ENCODE data around the gene DALRD3.

Gene DALRD3, protein sequence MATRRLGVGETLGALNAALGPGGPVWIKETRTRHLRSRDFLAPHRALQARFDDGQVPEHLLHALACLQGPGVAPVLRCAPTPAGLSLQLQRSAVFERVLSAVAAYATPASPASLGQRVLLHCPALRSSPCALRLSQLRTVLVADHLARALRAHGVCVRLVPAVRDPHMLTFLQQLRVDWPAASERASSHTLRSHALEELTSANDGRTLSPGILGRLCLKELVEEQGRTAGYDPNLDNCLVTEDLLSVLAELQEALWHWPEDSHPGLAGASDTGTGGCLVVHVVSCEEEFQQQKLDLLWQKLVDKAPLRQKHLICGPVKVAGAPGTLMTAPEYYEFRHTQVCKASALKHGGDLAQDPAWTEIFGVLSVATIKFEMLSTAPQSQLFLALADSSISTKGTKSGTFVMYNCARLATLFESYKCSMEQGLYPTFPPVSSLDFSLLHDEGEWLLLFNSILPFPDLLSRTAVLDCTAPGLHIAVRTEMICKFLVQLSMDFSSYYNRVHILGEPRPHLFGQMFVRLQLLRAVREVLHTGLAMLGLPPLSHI

DNA sequence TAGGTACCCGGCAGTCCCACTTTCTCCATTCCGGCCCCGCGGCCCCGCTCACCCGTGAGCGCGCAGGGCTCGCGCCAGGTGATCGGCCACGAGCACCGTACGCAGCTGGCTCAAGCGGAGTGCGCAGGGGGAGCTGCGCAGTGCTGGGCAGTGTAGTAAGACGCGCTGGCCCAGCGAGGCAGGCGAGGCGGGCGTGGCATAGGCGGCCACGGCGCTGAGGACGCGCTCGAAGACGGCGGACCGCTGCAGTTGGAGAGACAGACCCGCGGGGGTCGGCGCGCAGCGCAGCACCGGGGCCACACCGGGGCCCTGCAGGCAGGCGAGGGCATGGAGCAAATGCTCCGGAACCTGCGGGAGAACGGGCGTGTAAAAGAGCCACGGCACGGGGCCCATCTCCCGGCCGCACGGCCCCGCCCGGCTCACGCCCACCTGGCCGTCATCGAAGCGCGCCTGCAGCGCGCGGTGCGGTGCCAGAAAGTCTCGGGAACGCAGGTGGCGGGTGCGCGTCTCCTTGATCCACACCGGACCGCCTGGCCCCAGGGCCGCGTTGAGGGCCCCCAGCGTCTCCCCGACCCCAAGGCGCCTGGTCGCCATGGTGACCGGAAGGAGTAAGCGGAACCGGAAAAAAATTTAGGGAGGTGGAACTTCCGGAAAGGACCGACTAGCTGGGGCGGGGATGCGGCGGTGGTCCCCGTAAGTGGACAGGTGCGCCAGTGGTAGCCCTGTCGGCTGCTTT lies at the start of gene DALRD3:
Gene DALRD3, minus strand, starts transcription at position 610 of the 736 bp plus-strand sequence. Its CDS starts 16 bp downstream, at position 594.
- peak in 1 of 3 donors; percentile 48 for DNase-seq (ENCODE audit: low read depth in 3 of 3)

- DNase-seq (ENCODE audit: low read depth in 3 of 3): no peak
Measured at GRCh38 chr3:49058011-49058410, 39.6 kb upstream of the DALRD3 start.

DNA sequence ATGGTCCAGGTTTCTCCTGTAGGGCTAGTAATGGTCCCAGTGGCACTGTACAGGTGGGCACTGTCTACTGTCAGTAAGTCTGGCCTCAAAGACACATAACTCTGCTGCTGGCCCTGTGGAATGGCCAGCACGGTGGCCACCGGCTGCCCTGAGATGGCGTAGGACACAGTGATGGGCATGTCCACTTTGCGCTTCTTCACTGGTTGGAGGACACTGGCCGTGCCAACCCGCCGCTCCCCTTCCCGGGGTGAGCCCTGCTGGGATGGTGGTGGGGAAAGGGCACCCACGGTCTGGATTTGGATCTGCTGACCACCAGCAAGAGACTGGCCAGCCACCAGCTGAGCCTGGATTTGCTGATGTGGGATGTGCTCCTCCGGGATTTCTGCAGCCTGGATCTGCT lies 38.9 kb upstream of the DALRD3 start:
- DNase-seq (ENCODE audit: low read depth in 3 of 3): no peak

DNA sequence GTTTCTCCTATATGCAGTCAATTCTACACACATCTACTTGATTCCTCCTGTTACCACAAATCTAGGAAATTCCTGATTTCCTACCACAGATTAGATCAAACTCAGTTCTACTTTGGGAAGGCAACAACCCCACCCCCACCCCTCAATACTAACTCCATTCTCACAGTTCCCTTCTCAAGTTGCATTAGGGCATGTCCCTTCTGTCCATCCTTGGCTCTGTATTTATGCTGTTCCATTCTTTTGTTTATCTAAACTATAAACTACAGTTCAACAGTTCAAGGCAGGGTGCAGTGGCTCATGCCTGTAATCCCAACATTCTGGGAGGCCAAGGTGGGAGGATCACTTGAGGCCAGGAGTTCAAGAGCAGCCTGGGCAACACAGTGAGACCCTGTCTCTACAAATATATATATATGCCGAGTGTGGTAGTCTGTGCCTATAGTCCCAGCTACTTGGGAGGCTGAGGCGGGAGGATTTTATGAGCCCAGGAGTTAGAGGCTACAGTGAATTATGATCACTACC lies 36.0 kb upstream of the DALRD3 start:
- DNase-seq (ENCODE audit: low read depth in 3 of 3): no peak

GRCh38 chr3:49053543-49053942 lies 35.2 kb upstream of the DALRD3 start:
- DNase-seq (ENCODE audit: low read depth in 3 of 3): no peak

DNA sequence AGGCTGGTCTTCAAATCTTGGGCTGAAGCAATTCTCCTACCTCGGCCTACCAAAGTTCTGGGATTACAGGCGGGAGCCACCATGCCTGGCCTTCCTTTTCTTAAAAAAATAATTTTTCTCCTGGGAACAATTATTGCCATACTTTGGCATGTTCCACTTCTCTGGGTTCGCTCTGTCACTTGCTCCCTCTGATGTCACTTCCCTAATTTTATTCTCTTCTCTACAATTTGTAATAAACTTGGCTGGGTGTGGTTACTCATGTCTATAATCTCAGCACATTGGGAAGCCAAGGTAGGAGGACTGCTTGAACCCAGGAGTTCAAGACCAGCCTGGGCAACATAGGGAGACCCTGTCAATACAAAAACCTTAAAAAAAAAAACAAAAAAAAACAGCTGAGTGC lies 16.9 kb upstream of the DALRD3 start:
- DNase-seq (ENCODE audit: low read depth in 3 of 3): no peak

DNA sequence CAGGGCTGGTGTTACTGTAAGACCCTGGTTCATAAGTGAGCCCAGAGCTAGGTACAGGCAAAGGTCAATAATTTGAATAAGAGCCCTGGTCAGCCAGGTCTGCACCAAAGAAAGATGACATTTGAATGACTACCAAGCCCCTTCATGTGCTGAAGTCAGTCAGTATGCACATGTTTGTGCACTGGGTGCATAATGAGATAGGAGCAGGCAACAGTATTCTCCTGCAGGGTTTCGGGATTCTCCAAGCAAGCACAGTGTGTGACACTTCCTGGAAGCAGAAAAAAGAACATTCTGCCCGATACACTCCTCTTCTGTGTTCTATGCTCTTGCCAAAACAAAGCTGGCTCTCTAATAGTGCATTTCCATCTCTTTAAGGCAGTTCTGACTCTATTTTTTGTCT lies 16.3 kb upstream of the DALRD3 start:
- no peak for DNase-seq (ENCODE audit: low read depth in 3 of 3)

DNA sequence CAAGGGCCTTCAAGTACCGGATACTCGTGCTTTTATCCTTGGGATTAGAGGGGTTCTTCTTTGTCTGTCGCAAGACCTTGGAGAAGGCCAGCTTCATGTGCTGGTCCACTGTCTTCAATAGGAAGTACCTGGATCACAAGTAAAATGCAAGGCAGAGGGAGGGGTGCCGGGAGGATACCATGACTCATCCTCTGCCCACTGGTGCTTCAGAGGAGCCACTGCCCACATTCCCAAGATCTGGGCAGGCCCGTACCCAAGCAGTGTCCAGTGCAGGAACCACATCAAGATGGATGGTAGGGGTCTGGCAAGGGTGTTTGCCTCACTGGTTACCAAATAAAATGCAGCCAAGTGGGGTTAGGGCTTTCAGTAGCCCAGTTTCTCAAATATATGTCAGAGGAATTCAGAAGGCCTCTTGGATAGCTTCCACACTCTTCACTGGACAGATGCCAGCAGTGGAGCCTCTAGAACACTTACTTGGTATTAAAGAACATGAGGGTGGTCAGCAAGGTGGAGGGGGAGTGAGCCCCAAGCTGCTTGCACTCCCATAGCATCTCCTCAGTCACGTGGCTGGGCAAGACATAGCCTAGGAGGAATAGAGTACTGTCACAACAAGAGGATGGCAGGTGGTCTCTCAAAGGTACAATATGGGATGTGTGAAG lies 14.4 kb upstream of the DALRD3 start:
- no peak for DNase-seq (ENCODE audit: low read depth in 3 of 3)

DNA sequence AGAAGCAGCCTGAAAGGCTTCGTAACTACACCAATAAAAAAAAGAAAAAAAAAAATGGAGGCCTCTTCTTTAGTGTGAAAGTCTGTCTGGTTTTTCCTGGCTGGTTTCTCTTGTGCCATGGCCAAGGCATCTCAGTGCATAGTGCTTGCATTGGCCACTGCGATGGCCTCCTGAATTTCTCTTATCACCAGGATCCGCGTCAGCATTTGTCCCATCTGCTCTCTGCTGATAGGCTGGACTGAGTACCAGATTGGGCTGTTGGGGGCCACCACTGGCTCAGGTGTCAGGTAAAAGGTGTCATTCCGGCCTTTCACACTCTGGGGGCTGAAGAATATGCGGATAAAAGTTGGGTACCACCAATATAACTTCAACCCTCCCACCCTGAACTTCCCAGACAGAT lies 11.9 kb upstream of the DALRD3 start:
- no peak for DNase-seq (ENCODE audit: low read depth in 3 of 3)

- no peak for DNase-seq (ENCODE audit: low read depth in 3 of 3)
Measured at GRCh38 chr3:49029563-49029884, 11.1 kb upstream of the DALRD3 start.

- DNase-seq (ENCODE audit: low read depth in 3 of 3): peak; percentile 86 to 92 (median 91)
Measured at GRCh38 chr3:49028673-49029562, 10.5 kb upstream of the DALRD3 start, which contains the start of gene IMPDH2. TSS of gene IMPDH2 (minus strand) at chr3:49029398. CDS start at chr3:49029350, 48 bp downstream.

GRCh38 chr3:49028298-49028672 lies 9.9 kb upstream of the DALRD3 start:
- no peak for DNase-seq (ENCODE audit: low read depth in 3 of 3)

GRCh38 chr3:49027634-49028033 lies 9.3 kb upstream of the DALRD3 start:
- DNase-seq (ENCODE audit: low read depth in 3 of 3): no peak

GRCh38 chr3:49026536-49026935 lies 8.2 kb upstream of the DALRD3 start:
- no peak for DNase-seq (ENCODE audit: low read depth in 3 of 3)

- no peak for DNase-seq (ENCODE audit: low read depth in 3 of 3)
Measured at GRCh38 chr3:49025793-49026520, 7.6 kb upstream of the DALRD3 start.

GRCh38 chr3:49025005-49025792 lies 6.8 kb upstream of the DALRD3 start:
- DNase-seq (ENCODE audit: low read depth in 3 of 3): no peak

DNA sequence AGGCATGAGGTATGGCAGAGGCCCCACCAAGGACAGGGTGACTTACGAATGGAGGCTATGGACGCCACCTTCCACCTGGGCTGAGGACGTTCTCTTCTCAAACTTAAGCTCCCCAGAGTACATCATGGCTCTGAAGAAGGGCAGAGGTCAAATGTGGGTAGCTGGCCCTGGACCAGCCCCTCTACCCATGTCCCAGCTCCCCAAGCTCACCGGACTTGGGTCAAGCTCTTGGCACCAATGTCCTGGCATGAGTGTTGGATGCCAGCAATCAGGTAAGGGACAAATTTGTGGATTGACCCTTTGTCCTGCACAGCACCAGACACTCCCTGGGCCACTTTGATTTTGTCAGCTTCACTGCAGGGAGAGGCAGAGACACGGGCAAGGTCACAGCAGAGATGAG lies 6.1 kb upstream of the DALRD3 start:
- DNase-seq (ENCODE audit: low read depth in 3 of 3): no peak

DNA sequence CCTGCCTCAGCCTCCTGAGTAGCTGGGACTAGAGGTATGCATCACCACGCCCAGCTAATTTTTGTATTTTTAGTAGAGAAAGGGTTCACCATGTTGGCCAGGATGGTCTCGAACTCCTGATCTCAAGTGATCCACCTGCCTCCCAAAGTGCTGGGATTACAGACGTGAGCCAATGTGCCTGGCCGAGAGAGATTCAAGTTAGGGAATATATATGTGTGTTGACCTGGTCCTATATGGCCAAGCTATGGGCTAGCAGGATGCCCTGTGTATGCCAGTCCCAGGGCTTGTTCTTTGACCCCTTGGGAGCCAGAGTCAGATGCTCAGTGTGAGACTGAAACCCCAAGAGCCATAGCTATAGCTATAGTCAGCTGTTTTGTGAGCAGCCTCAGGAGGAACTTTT lies 5.4 kb upstream of the DALRD3 start:
- DNase-seq (ENCODE audit: low read depth in 3 of 3): no peak

DNA sequence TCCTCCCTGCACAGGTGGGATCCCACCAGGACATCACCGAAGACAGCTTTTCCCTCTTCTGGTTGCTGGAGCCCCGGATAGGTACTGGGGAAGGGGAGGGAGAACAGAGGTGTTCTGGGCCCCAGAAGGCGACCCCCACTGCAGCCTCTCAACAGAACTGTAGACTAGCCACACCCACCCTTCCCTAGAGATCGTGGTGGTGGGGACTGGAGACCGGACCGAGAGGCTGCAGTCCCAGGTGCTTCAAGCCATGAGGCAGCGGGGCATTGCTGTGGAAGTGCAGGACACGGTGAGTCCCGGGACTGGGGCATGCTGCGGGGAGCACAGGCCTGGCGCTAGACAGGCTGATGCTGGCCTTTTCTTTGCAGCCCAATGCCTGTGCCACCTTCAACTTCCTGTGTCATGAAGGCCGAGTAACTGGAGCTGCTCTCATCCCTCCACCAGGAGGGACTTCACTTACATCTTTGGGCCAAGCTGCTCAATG lies 4.3 kb upstream of the DALRD3 start:
- no peak for DNase-seq (ENCODE audit: low read depth in 3 of 3)

Measured in stimulated activated CD4-positive, alpha-beta T cell treated with anti-CD3 and anti-CD28 coated beads, TNF-alpha, amount 100 ng/mL, for 48 hours (primary cell).